H9 (cell line): ENCODE results near the gene SMAD7. TPM values are rescaled to one million over a fixed set of nuclear protein-coding genes. Genes with fewer than 3 reads are reported as not detected.
A peak's percentile ranks its signal among the peaks of the same experiment; 100 is the strongest.

Source experiments
- DNase-seq: peaks from one replicate; pipeline ENCODE4 v3.0.0-alpha.2; 2017
- H2AFZ ChIP-seq: one replicate; pipeline ENCODE4 v1.6.1; 2013; ENCODE audit warnings: mild to moderate bottlenecking, low read length, control low read depth, moderate library complexity
- H2AK5ac ChIP-seq: 2 replicates; pipeline ENCODE4 v1.6.1; 2013; ENCODE audit warnings: low read length, control low read depth, mixed read lengths; ENCODE audit not compliant: insufficient read length
- H2BK120ac ChIP-seq: one replicate; pipeline ENCODE4 v1.6.1; 2013; ENCODE audit warnings: low read depth, mild to moderate bottlenecking, low read length, control low read depth, inconsistent platforms; ENCODE audit not compliant: poor library complexity, severe bottlenecking
- H2BK12ac ChIP-seq: 2 replicates; pipeline ENCODE4 v1.6.1; 2013; ENCODE audit warnings: low read length, control low read depth, mixed read lengths, low read depth; ENCODE audit not compliant: insufficient read length
- H2BK15ac ChIP-seq: 2 replicates; pipeline ENCODE4 v1.6.1; 2013; ENCODE audit warnings: low read depth, low read length, control low read depth
- H2BK20ac ChIP-seq: one replicate; pipeline ENCODE4 v1.6.1; 2013; ENCODE audit warnings: low read depth, mild to moderate bottlenecking, low read length, control low read depth, inconsistent platforms; ENCODE audit not compliant: poor library complexity, severe bottlenecking
- H2BK5ac ChIP-seq: 2 replicates; pipeline ENCODE4 v1.6.1; 2013; ENCODE audit warnings: low read length, control low read depth, mixed read lengths; ENCODE audit not compliant: insufficient read length
- H3K14ac ChIP-seq: 2 replicates; pipeline ENCODE4 v1.6.1; 2013; ENCODE audit warnings: low read length, control low read depth; ENCODE audit not compliant: insufficient read depth
- H3K18ac ChIP-seq: 2 replicates; pipeline ENCODE4 v1.6.1; 2013; ENCODE audit warnings: low read depth, mild to moderate bottlenecking, mixed read lengths, low read length, control low read depth; ENCODE audit not compliant: insufficient read length
- H3K23ac ChIP-seq: 2 replicates; pipeline ENCODE4 v1.6.1; 2013; ENCODE audit warnings: low read length, control low read depth, mixed read lengths, low read depth; ENCODE audit not compliant: insufficient read length
- H3K23me2 ChIP-seq: 2 replicates; pipeline ENCODE4 v1.6.1; 2013; ENCODE audit warnings: low read depth, mild to moderate bottlenecking, mixed read lengths, low read length, control low read depth; ENCODE audit not compliant: insufficient read length, poor library complexity, severe bottlenecking
- H3K27ac ChIP-seq: 2 replicates; pipeline ENCODE4 v1.5.1; 2013; ENCODE audit warnings: low read length, control low read depth, mixed read lengths, low read depth; ENCODE audit not compliant: insufficient read length
- H3K27me3 ChIP-seq: 2 replicates; pipeline ENCODE4 v1.6.1; 2013; ENCODE audit warnings: low read length, control low read depth, inconsistent platforms; ENCODE audit not compliant: insufficient read depth
- H3K4ac ChIP-seq: 2 replicates; pipeline ENCODE4 v1.6.1; 2013; ENCODE audit warnings: low read depth, mild to moderate bottlenecking, control low read depth, inconsistent platforms, low read length, moderate library complexity
- H3K4me1 ChIP-seq: 2 replicates; pipeline ENCODE4 v1.6.1; 2013; ENCODE audit warnings: low read length, control low read depth, inconsistent platforms; ENCODE audit not compliant: insufficient read depth
- H3K4me2 ChIP-seq: 2 replicates; pipeline ENCODE4 v1.6.1; 2013; ENCODE audit warnings: low read length, control low read depth, mixed read lengths; ENCODE audit not compliant: insufficient read length, insufficient read depth
- H3K56ac ChIP-seq: 2 replicates; pipeline ENCODE4 v1.6.1; 2013; ENCODE audit warnings: low read depth, mild to moderate bottlenecking, mixed read lengths, low read length, control low read depth; ENCODE audit not compliant: insufficient read length
- H3K79me1 ChIP-seq: 2 replicates; pipeline ENCODE4 v1.6.1; 2013; ENCODE audit warnings: low read depth, mild to moderate bottlenecking, moderate library complexity, low read length, control low read depth, inconsistent platforms; ENCODE audit not compliant: insufficient read depth, poor library complexity, severe bottlenecking
- H3K79me2 ChIP-seq: 2 replicates; pipeline ENCODE4 v1.6.1; 2013; ENCODE audit warnings: low read length, control low read depth, inconsistent platforms; ENCODE audit not compliant: insufficient read depth
- H3K9ac ChIP-seq: 2 replicates; pipeline ENCODE4 v1.6.1; 2013; ENCODE audit warnings: low read length, control low read depth, mixed read lengths; ENCODE audit not compliant: insufficient read length; ENCODE audit errors: extremely low read depth
- H3K9me3 ChIP-seq: one replicate; pipeline ENCODE4 v1.6.1; 2013; ENCODE audit warnings: low read depth, low read length, inconsistent platforms; ENCODE audit not compliant: control insufficient read depth
- H3T11ph ChIP-seq: one replicate; pipeline ENCODE4 v1.6.1; 2013; ENCODE audit warnings: mild to moderate bottlenecking, low read length, control low read depth, inconsistent platforms
- H4K20me1 ChIP-seq: one replicate; pipeline ENCODE4 v1.6.1; 2013; ENCODE audit not compliant: control insufficient read depth, insufficient read length, insufficient read depth
- H4K5ac ChIP-seq: 2 replicates; pipeline ENCODE4 v1.6.1; 2013; ENCODE audit warnings: low read depth, mild to moderate bottlenecking, mixed read lengths, low read length, control low read depth; ENCODE audit not compliant: insufficient read length
- H4K8ac ChIP-seq: replicated peaks from 2 replicates; pipeline ENCODE4 v1.6.1; 2013; ENCODE audit warnings: low read length, control low read depth, mixed read lengths, low read depth; ENCODE audit not compliant: insufficient read length
- H4K91ac ChIP-seq: 2 replicates; pipeline ENCODE4 v1.6.1; 2013; ENCODE audit warnings: low read depth, mild to moderate bottlenecking, moderate library complexity, mixed read lengths, low read length, control low read depth; ENCODE audit not compliant: insufficient read length
- H3K27ac Mint-ChIP-seq, 3 experiments: 2 replicates in 2 of 3; 3 replicates in 1 of 3; pipeline ENCODE4 v1.8.0; 2020 to 2021; ENCODE audit warnings: mixed read lengths in 3 of 3, mild to moderate bottlenecking in 1 of 3, moderate library complexity in 1 of 3
- H3K27me3 Mint-ChIP-seq: 2 replicates; pipeline ENCODE4 v1.8.0; 2021; ENCODE audit warnings: low read depth, mild to moderate bottlenecking, moderate library complexity, mixed read lengths
- H3K36me3 Mint-ChIP-seq, 3 experiments: 2 replicates in 2 of 3; 3 replicates in 1 of 3; pipeline ENCODE4 v1.8.0; 2020 to 2021; ENCODE audit warnings: low read depth in 3 of 3, mixed read lengths in 3 of 3; ENCODE audit not compliant: insufficient read depth in 1 of 3
- H3K4me1 Mint-ChIP-seq, 2 experiments: 2 replicates each; pipeline ENCODE4 v1.8.0; 2020; ENCODE audit warnings: mixed read lengths in 2 of 2
- H3K4me3 Mint-ChIP-seq, 2 experiments: 2 replicates in 1 of 2; 3 replicates in 1 of 2; pipeline ENCODE4 v1.8.0; 2020 to 2021; ENCODE audit warnings: mild to moderate bottlenecking in 2 of 2, mixed read lengths in 2 of 2, moderate library complexity in 1 of 2
- H3K9me3 Mint-ChIP-seq, 2 experiments: 2 replicates in 1 of 2; 3 replicates in 1 of 2; pipeline ENCODE4 v1.8.0; 2020; ENCODE audit warnings: mild to moderate bottlenecking in 2 of 2, mixed read lengths in 2 of 2, moderate library complexity in 1 of 2
- CTCF ChIP-seq: fragments of 200-600 bp; sonication (generic); conservative IDR thresholded peaks from 3 replicates; pipeline ENCODE4 v1.8.0; 2021; ENCODE audit warnings: antibody characterized with exemption, mild to moderate bottlenecking
- WGBS: extraction: QIAGEN DNeasy Blood & Tissue Kit; methylation state at CpG from one replicate; pipeline ENCODE4 v1.1.7; 2013; ENCODE audit warnings: missing lambda C conversion rate, low lambda C conversion rate, mixed read lengths; ENCODE audit not compliant: insufficient read length; ENCODE audit errors: extremely low coverage; 5-methylcytosine and 5-hydroxymethylcytosine counted together
- total RNA-seq: library from RNA; stranded (reverse); gene quantifications from 2 replicates; pipeline ENCODE4 v1.2.1, GENCODE V29; 2021

Gene SMAD7
- total RNA-seq, 1 experiment from 2014 or later = 27.7 TPM

- H3K4me1 Mint-ChIP-seq = peaks cover 81 to 89% of the 10 kb centered on the region in 2 experiments
- H3K23ac ChIP-seq = no peak overlapping the region
- H3K79me1 ChIP-seq = no peaks in the 10 kb centered on the region
- H3K27ac Mint-ChIP-seq = peak overlapping the region in 2 of 3 experiments; percentile 28 to 68; a peak in 2 of 7 replicates
- H3K14ac ChIP-seq = no peak overlapping the region
- no peak for DNase-seq
- no peaks in the 10 kb centered on the region for H3K9me3 Mint-ChIP-seq
- H3K56ac ChIP-seq = no peak overlapping the region
- H3K9me3 ChIP-seq = no peaks in the 10 kb centered on the region
- no peak overlapping the region for H3K27ac ChIP-seq
- no peak overlapping the region for H3K18ac ChIP-seq
- H3K4me2 ChIP-seq = no peak overlapping the region
- H2BK15ac ChIP-seq = no peak overlapping the region
- H3K23me2 ChIP-seq = no peaks in the 10 kb centered on the region
- H3K27me3 Mint-ChIP-seq = no peaks in the 10 kb centered on the region
- H2BK20ac ChIP-seq = no peak overlapping the region
- no CpG with 5 or more reads among the region's 14 CpGs for WGBS
- no peak overlapping the region for H3K4ac ChIP-seq
- no peak overlapping the region for H2BK12ac ChIP-seq
- H4K20me1 ChIP-seq = no peaks in the 10 kb centered on the region
- H3K36me3 Mint-ChIP-seq = peaks cover 4 to 36% (median 22%) of the 10 kb centered on the region in 3 experiments
- H2BK120ac ChIP-seq = no peak overlapping the region
- no peak overlapping the region; a peak in 1 of 5 replicates for H3K4me3 Mint-ChIP-seq
- no peak for TF ChIP-seq CTCF
- H3K27me3 ChIP-seq = no peaks in the 10 kb centered on the region
- H4K8ac ChIP-seq = no peak overlapping the region
- H3T11ph ChIP-seq = no peak overlapping the region
- H2AFZ ChIP-seq = no peak overlapping the region
- H4K91ac ChIP-seq = no peak overlapping the region
- H3K79me2 ChIP-seq = peaks cover 55% of the 10 kb centered on the region; the same call in 1 of the 2 replicates
- peaks cover 16% of the 10 kb centered on the region for H3K4me1 ChIP-seq
- H4K5ac ChIP-seq = no peak overlapping the region
- H2AK5ac ChIP-seq = no peak overlapping the region
- H2BK5ac ChIP-seq = no peak overlapping the region
- no peak overlapping the region for H3K9ac ChIP-seq
Observed at GRCh38 chr18:48926420-48926857, 24.3 kb downstream of the SMAD7 start.
